ENCODE data around the gene VBP1.

VBP1 gene

GRCh38 chrX:155235891-155236290 is 19.6 kb downstream of the VBP1 start:
- H3K4me3 ChIP-seq (ENCODE audit: low read depth, low read length): no peak overlapping the region
- TF ChIP-seq, protein P1, sequence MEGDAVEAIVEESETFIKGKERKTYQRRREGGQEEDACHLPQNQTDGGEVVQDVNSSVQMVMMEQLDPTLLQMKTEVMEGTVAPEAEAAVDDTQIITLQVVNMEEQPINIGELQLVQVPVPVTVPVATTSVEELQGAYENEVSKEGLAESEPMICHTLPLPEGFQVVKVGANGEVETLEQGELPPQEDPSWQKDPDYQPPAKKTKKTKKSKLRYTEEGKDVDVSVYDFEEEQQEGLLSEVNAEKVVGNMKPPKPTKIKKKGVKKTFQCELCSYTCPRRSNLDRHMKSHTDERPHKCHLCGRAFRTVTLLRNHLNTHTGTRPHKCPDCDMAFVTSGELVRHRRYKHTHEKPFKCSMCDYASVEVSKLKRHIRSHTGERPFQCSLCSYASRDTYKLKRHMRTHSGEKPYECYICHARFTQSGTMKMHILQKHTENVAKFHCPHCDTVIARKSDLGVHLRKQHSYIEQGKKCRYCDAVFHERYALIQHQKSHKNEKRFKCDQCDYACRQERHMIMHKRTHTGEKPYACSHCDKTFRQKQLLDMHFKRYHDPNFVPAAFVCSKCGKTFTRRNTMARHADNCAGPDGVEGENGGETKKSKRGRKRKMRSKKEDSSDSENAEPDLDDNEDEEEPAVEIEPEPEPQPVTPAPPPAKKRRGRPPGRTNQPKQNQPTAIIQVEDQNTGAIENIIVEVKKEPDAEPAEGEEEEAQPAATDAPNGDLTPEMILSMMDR (conservative IDR thresholded peaks at IDR 0.05; ENCODE audit: low read depth, low read length): no peak
- DNase-seq (ENCODE audit: low read depth): peak; percentile 69

GRCh38 chrX:155237719-155238118 is 21.5 kb downstream of the VBP1 start:
- TF ChIP-seq, protein P1 (conservative IDR thresholded peaks at IDR 0.05; ENCODE audit: low read depth, low read length): no peak
- DNase-seq (ENCODE audit: low read depth): no peak
- no peak overlapping the region for H3K4me3 ChIP-seq (ENCODE audit: low read depth, low read length)

- DNase-seq (ENCODE audit: low read depth): no peak
- TF ChIP-seq, protein P1 (conservative IDR thresholded peaks at IDR 0.05; ENCODE audit: low read depth, low read length): no peak
- no peak overlapping the region for H3K4me3 ChIP-seq (ENCODE audit: low read depth, low read length)
Observed at GRCh38 chrX:155242300-155242699, 26.0 kb downstream of the VBP1 start.

GRCh38 chrX:155246748-155247147 is 30.5 kb downstream of the VBP1 start:
- TF ChIP-seq, protein P1 (conservative IDR thresholded peaks at IDR 0.05; ENCODE audit: low read depth, low read length): no peak
- DNase-seq (ENCODE audit: low read depth): no peak
- no peak overlapping the region for H3K4me3 ChIP-seq (ENCODE audit: low read depth, low read length)

DNA sequence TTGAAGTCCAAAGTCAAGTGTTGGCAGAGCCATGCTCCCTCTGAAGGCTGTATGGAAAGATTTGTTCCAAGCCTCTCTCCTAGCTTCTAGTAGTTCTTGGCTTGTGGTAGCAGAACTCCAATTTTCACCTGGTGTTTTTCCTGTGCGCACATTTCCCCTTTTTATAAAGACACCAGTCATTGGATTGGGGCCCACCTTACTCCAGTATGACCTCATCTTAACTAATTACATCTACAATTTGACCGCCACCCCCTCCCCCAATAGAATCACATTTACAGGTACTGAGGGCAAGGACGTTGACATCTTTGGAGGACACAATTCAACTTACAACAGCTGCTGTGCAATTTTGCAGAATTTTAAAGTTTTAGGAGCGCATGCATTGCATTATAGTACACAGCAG is 31.2 kb downstream of the VBP1 start:
- TF ChIP-seq, protein P1 (conservative IDR thresholded peaks at IDR 0.05; ENCODE audit: low read depth, low read length): no peak
- DNase-seq (ENCODE audit: low read depth): no peak
- H3K4me3 ChIP-seq (ENCODE audit: low read depth, low read length): no peak overlapping the region

- TF ChIP-seq, protein P1 (conservative IDR thresholded peaks at IDR 0.05; ENCODE audit: low read depth, low read length): no peak
- no peak overlapping the region for H3K4me3 ChIP-seq (ENCODE audit: low read depth, low read length)
- no peak for DNase-seq (ENCODE audit: low read depth)
Observed at GRCh38 chrX:155251391-155251790, 35.1 kb downstream of the VBP1 start.

DNA sequence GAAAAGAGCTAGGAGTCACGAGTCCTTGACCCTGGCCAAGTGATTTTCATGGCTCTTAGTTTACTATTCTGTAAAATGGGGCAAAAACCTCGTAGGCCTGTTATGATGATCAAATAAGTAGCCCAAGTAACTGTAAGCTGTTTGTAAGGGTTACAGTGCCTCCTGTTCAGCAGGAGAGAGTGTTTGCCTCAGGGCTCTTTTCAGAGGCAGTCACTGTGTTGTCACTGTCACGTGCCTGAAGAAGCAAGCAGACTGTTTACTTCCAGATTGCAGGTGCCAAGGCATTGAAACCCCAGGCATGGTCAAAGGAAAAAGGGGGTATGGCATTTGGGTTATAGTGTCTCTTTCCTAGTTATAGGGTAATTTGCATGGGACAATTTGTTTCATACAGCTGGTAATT is 43.5 kb downstream of the VBP1 start:
- TF ChIP-seq, protein P1 (conservative IDR thresholded peaks at IDR 0.05; ENCODE audit: low read depth, low read length): no peak
- no peak for DNase-seq (ENCODE audit: low read depth)
- no peak overlapping the region for H3K4me3 ChIP-seq (ENCODE audit: low read depth, low read length)
